GM12801 (cell line): ENCODE measurements around the gene UPP2.

Experiments
- TF ChIP-seq, protein P1 (sequence below): IDR thresholded peaks from one replicate; pipeline ENCODE4 v1.5.1; 2011; ENCODE audit warnings: control low read depth; ENCODE audit not compliant: insufficient read length; ENCODE audit errors: extremely low read depth

Gene UPP2

DNA sequence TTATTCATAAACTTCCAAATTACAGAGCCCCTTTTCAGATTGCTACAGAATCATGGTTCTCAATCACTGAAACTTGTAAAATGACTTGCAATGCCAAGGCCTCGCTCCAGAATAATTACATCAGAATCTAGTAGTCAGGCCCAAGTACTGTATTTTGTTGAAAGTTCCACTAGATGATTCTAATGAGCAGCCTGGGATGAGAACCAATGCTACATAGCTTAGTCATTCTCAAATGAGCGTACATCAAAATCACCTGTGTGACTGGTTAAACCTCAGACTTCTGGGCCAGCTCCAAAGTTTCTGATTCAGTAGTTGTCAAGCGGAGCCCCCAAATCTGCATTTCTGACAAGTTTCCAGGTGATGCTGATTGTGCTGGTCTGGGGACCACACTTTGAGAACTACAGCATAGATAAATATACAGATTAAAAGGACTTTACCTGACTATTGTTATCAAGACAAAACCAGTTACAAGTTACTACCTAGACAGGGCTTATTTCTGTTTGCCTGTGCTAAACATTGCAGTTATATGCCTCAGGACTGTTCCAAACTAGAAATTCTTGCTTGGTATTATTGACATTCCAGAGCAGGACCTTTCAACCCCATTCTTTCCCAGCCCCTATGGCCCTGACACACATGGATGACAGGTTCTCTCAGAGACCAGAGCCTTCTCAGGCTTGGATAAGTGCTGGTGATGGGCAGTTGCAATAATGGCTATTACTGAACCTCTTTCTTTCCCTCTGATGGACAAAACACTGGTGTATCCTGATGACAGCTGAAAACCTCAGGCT lies 83.1 kb downstream of the UPP2 start:
- TF ChIP-seq, protein P1, sequence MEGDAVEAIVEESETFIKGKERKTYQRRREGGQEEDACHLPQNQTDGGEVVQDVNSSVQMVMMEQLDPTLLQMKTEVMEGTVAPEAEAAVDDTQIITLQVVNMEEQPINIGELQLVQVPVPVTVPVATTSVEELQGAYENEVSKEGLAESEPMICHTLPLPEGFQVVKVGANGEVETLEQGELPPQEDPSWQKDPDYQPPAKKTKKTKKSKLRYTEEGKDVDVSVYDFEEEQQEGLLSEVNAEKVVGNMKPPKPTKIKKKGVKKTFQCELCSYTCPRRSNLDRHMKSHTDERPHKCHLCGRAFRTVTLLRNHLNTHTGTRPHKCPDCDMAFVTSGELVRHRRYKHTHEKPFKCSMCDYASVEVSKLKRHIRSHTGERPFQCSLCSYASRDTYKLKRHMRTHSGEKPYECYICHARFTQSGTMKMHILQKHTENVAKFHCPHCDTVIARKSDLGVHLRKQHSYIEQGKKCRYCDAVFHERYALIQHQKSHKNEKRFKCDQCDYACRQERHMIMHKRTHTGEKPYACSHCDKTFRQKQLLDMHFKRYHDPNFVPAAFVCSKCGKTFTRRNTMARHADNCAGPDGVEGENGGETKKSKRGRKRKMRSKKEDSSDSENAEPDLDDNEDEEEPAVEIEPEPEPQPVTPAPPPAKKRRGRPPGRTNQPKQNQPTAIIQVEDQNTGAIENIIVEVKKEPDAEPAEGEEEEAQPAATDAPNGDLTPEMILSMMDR = no peak
